Measurements from ENCODE around the gene CD93. TPM values are rescaled to one million over a fixed set of nuclear protein-coding genes. Genes with fewer than 3 reads are reported as not detected.

Gene CD93
- total and polyA plus RNA-seq, 4 donors, result 1.5 to 16.0 (median 11.9) TPM

DNA sequence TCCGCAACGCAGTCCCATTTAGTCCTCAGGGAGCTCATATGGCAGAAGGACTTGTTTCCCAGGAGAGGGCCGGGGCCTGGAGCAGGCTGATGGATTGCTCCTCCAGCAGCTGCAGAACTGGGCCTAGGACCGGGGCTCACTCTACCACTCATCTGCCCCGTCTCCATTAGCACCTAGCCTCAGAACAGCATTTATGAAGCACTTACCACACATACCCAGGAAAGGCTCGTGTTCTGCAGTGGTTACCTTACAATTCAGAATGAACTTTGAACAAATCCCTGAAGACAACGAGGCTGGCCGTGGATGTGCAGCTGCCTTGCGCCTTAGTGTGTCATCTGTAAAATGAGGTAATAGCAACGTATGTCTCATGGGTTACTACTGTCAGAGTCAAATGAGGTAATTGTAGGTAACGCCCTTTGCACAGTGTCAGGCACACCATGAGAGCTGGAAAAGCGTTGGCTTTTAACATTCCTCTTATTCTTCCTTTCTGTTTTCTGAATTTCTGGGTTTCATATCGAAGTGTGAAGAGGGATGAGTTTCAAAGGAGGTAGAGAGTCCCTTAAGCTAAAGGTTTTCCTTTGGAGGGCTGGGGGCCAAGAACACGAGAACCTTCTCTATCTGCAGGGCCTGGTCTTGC, 46.3 kb upstream of the CD93 start:
- no peaks in the 10 kb centered on the region for H3K36me3 ChIP-seq (ENCODE audit: control insufficient read depth in 4 of 4, insufficient read depth in 3 of 4, low read depth in 1 of 4, low read length in 3 of 4)
- 78% methylated on average over 14 of the region's 14 CpGs for WGBS
- H3K4me3 ChIP-seq (ENCODE audit: low read depth in 1 of 3, low read length in 3 of 3), result no peak overlapping the region
- DNase-seq (ENCODE audit: low spot score), result no peak
- peaks cover 0 to 8% (median 0%) of the 10 kb centered on the region in 4 donors for H3K4me1 ChIP-seq (ENCODE audit: control insufficient read depth in 4 of 4, insufficient read depth in 4 of 4, low read length in 3 of 4)
- H3K27ac ChIP-seq (ENCODE audit: low read depth in 1 of 2, low read length in 2 of 2), result no peak overlapping the region
- no peaks in the 10 kb centered on the region for H3K9me3 ChIP-seq (ENCODE audit: control insufficient read depth in 4 of 4, low read length in 3 of 4)
- H3K9ac ChIP-seq (ENCODE audit: low read depth in 1 of 2, low read length in 2 of 2), result no peak overlapping the region
- H3K27me3 ChIP-seq (ENCODE audit: control insufficient read depth in 4 of 4, insufficient read depth in 4 of 4, low read length in 3 of 4), result no peaks in the 10 kb centered on the region
- TF ChIP-seq RXRA (IDR thresholded peaks at IDR 0.05) (no peak), YY1 (IDR thresholded peaks at IDR 0.05) (no peak), SP1 (IDR thresholded peaks at IDR 0.05) (no peak), TAF1 (conservative IDR thresholded peaks at IDR 0.05) (no peak), FOXA2 (IDR thresholded peaks at IDR 0.05) (no peak), RAD21 (IDR thresholded peaks at IDR 0.05) (no peak)
- TF ChIP-seq, protein P1, sequence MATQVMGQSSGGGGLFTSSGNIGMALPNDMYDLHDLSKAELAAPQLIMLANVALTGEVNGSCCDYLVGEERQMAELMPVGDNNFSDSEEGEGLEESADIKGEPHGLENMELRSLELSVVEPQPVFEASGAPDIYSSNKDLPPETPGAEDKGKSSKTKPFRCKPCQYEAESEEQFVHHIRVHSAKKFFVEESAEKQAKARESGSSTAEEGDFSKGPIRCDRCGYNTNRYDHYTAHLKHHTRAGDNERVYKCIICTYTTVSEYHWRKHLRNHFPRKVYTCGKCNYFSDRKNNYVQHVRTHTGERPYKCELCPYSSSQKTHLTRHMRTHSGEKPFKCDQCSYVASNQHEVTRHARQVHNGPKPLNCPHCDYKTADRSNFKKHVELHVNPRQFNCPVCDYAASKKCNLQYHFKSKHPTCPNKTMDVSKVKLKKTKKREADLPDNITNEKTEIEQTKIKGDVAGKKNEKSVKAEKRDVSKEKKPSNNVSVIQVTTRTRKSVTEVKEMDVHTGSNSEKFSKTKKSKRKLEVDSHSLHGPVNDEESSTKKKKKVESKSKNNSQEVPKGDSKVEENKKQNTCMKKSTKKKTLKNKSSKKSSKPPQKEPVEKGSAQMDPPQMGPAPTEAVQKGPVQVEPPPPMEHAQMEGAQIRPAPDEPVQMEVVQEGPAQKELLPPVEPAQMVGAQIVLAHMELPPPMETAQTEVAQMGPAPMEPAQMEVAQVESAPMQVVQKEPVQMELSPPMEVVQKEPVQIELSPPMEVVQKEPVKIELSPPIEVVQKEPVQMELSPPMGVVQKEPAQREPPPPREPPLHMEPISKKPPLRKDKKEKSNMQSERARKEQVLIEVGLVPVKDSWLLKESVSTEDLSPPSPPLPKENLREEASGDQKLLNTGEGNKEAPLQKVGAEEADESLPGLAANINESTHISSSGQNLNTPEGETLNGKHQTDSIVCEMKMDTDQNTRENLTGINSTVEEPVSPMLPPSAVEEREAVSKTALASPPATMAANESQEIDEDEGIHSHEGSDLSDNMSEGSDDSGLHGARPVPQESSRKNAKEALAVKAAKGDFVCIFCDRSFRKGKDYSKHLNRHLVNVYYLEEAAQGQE (IDR thresholded peaks at IDR 0.05), result no peak
- TF ChIP-seq, protein P2, sequence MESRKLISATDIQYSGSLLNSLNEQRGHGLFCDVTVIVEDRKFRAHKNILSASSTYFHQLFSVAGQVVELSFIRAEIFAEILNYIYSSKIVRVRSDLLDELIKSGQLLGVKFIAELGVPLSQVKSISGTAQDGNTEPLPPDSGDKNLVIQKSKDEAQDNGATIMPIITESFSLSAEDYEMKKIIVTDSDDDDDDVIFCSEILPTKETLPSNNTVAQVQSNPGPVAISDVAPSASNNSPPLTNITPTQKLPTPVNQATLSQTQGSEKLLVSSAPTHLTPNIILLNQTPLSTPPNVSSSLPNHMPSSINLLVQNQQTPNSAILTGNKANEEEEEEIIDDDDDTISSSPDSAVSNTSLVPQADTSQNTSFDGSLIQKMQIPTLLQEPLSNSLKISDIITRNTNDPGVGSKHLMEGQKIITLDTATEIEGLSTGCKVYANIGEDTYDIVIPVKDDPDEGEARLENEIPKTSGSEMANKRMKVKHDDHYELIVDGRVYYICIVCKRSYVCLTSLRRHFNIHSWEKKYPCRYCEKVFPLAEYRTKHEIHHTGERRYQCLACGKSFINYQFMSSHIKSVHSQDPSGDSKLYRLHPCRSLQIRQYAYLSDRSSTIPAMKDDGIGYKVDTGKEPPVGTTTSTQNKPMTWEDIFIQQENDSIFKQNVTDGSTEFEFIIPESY (IDR thresholded peaks at IDR 0.05), result no peak

DNA sequence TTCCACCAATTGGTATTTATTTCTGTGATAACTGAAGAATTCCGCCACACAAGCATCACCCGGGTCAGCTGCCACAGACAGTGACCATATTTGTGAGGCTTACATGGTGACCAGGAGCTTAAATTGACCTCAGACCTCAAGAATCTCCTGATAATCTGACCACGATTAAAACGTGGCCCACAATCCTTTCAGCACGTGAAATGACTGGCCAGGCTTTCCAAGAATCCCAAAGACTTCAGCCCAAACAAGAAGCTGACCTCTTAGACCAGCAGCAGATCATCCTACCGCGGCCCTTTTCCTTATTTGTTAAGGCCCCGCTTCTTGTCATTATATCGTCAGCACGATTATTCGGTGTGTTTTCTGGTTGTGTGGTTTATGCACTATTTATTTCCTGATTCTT, 45.6 kb upstream of the CD93 start:
- H3K36me3 ChIP-seq (ENCODE audit: control insufficient read depth in 4 of 4, insufficient read depth in 3 of 4, low read depth in 1 of 4, low read length in 3 of 4), result no peaks in the 10 kb centered on the region
- no peak for DNase-seq (ENCODE audit: low spot score)
- TF ChIP-seq, protein P3, sequence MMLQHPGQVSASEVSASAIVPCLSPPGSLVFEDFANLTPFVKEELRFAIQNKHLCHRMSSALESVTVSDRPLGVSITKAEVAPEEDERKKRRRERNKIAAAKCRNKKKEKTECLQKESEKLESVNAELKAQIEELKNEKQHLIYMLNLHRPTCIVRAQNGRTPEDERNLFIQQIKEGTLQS (IDR thresholded peaks at IDR 0.05), result no peak
- TF ChIP-seq FOXA2 (IDR thresholded peaks at IDR 0.05) (no peak), GABPA (IDR thresholded peaks at IDR 0.05 in 1 of 2, conservative IDR thresholded peaks at IDR 0.05 in 1 of 2) (no peak), YY1 (IDR thresholded peaks at IDR 0.05) (no peak), JUND (IDR thresholded peaks at IDR 0.05) (no peak), RXRA (IDR thresholded peaks at IDR 0.05) (no peak), NR2F2 (IDR thresholded peaks at IDR 0.05) (no peak)
- TF ChIP-seq, protein P4, sequence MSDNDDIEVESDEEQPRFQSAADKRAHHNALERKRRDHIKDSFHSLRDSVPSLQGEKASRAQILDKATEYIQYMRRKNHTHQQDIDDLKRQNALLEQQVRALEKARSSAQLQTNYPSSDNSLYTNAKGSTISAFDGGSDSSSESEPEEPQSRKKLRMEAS (IDR thresholded peaks at IDR 0.05), result no peak
- 83% methylated on average over 11 of the region's 11 CpGs for WGBS
- no peak overlapping the region for H3K27ac ChIP-seq (ENCODE audit: low read depth in 1 of 2, low read length in 2 of 2)
- no peaks in the 10 kb centered on the region for H3K27me3 ChIP-seq (ENCODE audit: control insufficient read depth in 4 of 4, insufficient read depth in 4 of 4, low read length in 3 of 4)
- H3K9me3 ChIP-seq (ENCODE audit: control insufficient read depth in 4 of 4, low read length in 3 of 4), result no peaks in the 10 kb centered on the region
- no peak overlapping the region for H3K9ac ChIP-seq (ENCODE audit: low read depth in 1 of 2, low read length in 2 of 2)
- H3K4me3 ChIP-seq (ENCODE audit: low read depth in 1 of 3, low read length in 3 of 3), result no peak overlapping the region
- peaks cover 0 to 8% (median 0%) of the 10 kb centered on the region in 4 donors for H3K4me1 ChIP-seq (ENCODE audit: control insufficient read depth in 4 of 4, insufficient read depth in 4 of 4, low read length in 3 of 4)
